Keratinocyte (primary cell): ENCODE results near the gene KLHL20. TPM values are rescaled to one million over a fixed set of nuclear protein-coding genes. Genes with fewer than 3 reads are reported as not detected.

Experiments used
- DNase-seq: peaks from one replicate; pipeline ENCODE4 v3.0.0-alpha.2; 2011; ENCODE audit warnings: low read depth, missing footprints, low spot score
- FAIRE-seq: peaks from 2 replicates; lab custom pipeline; 2011; peaks lifted over from hg19 to GRCh38; lab: Jason Lieb, UNC
- H2AFZ ChIP-seq: 2 replicates; pipeline ENCODE4 v1.6.0; 2012; ENCODE audit warnings: low read length, control low read depth, inconsistent platforms; ENCODE audit not compliant: control insufficient read depth
- H3K27ac ChIP-seq: 2 replicates; pipeline ENCODE4 v1.5.1; 2011; ENCODE audit warnings: low read length; ENCODE audit not compliant: control insufficient read depth, insufficient read depth
- H3K27me3 ChIP-seq: 3 replicates; pipeline ENCODE4 v1.6.0; 2011; ENCODE audit warnings: low read length; ENCODE audit not compliant: control insufficient read depth, insufficient read depth; ENCODE audit errors: extremely low read depth
- H3K36me3 ChIP-seq, 2 experiments: 2 replicates in 1 of 2; 3 replicates in 1 of 2; pipeline ENCODE4 v1.5.1; 2011; ENCODE audit warnings: low read length in 2 of 2, mild to moderate bottlenecking in 1 of 2; ENCODE audit not compliant: control insufficient read depth in 2 of 2, insufficient read depth in 2 of 2; ENCODE audit errors: extremely low read depth in 1 of 2
- H3K4me1 ChIP-seq: 3 replicates; pipeline ENCODE4 v1.5.1; 2011; ENCODE audit warnings: low read length; ENCODE audit not compliant: control insufficient read depth, insufficient read depth; ENCODE audit errors: extremely low read depth
- H3K4me2 ChIP-seq: 3 replicates; pipeline ENCODE4 v1.6.0; 2011; ENCODE audit warnings: low read depth, low read length; ENCODE audit not compliant: control insufficient read depth, insufficient read depth; ENCODE audit errors: extremely low read depth
- H3K4me3 ChIP-seq, 3 experiments: fragments of 200-600 bp in 1 of 3; sonication (generic) in 1 of 3; 2 replicates in 2 of 3; 3 replicates in 1 of 3; pipeline ENCODE4 v1.5.1; 2011 to 2016; ENCODE audit warnings: low read length in 3 of 3, mild to moderate bottlenecking in 3 of 3, control low read depth in 2 of 3, inconsistent platforms in 1 of 3, low read depth in 1 of 3, mixed read lengths in 1 of 3, mixed run types in 1 of 3, moderate library complexity in 1 of 3; ENCODE audit not compliant: control insufficient read depth in 2 of 3, insufficient read depth in 2 of 3; ENCODE audit errors: extremely low read depth in 1 of 3
- H3K79me2 ChIP-seq: 2 replicates; pipeline ENCODE4 v1.6.0; 2012; ENCODE audit warnings: low read length; ENCODE audit not compliant: control insufficient read depth, insufficient read depth
- H3K9ac ChIP-seq: 3 replicates; pipeline ENCODE4 v1.6.0; 2011; ENCODE audit warnings: low read length; ENCODE audit not compliant: control insufficient read depth, insufficient read depth; ENCODE audit errors: extremely low read depth
- H3K9me1 ChIP-seq: 3 replicates; pipeline ENCODE4 v1.6.0; 2011; ENCODE audit warnings: low read length; ENCODE audit not compliant: control insufficient read depth, insufficient read depth; ENCODE audit errors: extremely low read depth
- H3K9me3 ChIP-seq: 2 replicates; pipeline ENCODE4 v1.5.1; 2012; ENCODE audit warnings: low read depth, low read length; ENCODE audit not compliant: control insufficient read depth
- H4K20me1 ChIP-seq: 3 replicates; pipeline ENCODE4 v1.6.0; 2011; ENCODE audit warnings: low read length; ENCODE audit not compliant: control insufficient read depth, insufficient read depth; ENCODE audit errors: extremely low read depth
- CTCF ChIP-seq, 3 experiments: IDR thresholded peaks in 1 of 3; conservative IDR thresholded peaks in 1 of 3; optimal IDR thresholded peaks in 1 of 3; 2 replicates in 2 of 3; 3 replicates in 1 of 3; pipeline versions ENCODE3 to v1.5.1; 2011; ENCODE audit warnings: low read length in 3 of 3, mild to moderate bottlenecking in 3 of 3, moderate library complexity in 2 of 3, control low read depth in 1 of 3, inconsistent platforms in 1 of 3; ENCODE audit not compliant: insufficient read depth in 2 of 3; ENCODE audit errors: extremely low read depth in 1 of 3
- EZH2 ChIP-seq: IDR thresholded peaks from one replicate; pipeline ENCODE4 v1.6.1; 2012; ENCODE audit warnings: inconsistent platforms, mild to moderate bottlenecking, low read length, moderate library complexity
- dilution Hi-C: fragments of 300-500 bp; cut with MboI; formaldehyde crosslinking; loops from one replicate; pipeline ENCODE4 v1.7.0; 2020; ENCODE audit warnings: low sequenced_read_pairs; ENCODE audit not compliant: extremely low pct_ligation_motif_present
- polyA plus RNA-seq, 5 experiments: library from polyadenylated mRNA; depleted of rRNA in 3 of 5; stranded (reverse) in 3 of 5; stranded (forward) in 1 of 5; unstranded in 1 of 5; fragments of >200 nt; gene quantifications; 1 replicate in 1 of 5; 2 replicates in 3 of 5; 3 replicates in 1 of 5; pipeline versions ENCODE4 v1.2.1 to v1.2.3, GENCODE V29; 2011 to 2012; ENCODE audit warnings: missing spikeins in 2 of 5, low read depth in 1 of 5, low replicate concordance in 1 of 5

Gene KLHL20
- polyA plus RNA-seq, 1 donor (not counting 4 experiments of a cell fraction or from before 2014, with no cell fraction given) = 17.4 TPM

GRCh38 chr1:173744651-173745050 is 29.9 kb downstream of the KLHL20 start:
- peaks cover 5% of the 10 kb centered on the region for H3K79me2 ChIP-seq
- DNase-seq = no peak
- dilution Hi-C loops = no loop called here

GRCh38 chr1:173749137-173749536 is 34.4 kb downstream of the KLHL20 start:
- Histone ChIP-seq H3K36me3 (no peaks in the 10 kb centered on the region), H3K4me1 (no peaks in the 10 kb centered on the region), H3K27ac (no peak overlapping the region), H3K27me3 (no peaks in the 10 kb centered on the region), H3K9me1 (no peaks in the 10 kb centered on the region), H4K20me1 (no peaks in the 10 kb centered on the region), H2AFZ (no peak overlapping the region), H3K9ac (no peak overlapping the region), H3K79me2 (no peaks in the 10 kb centered on the region), H3K4me3 (no peak overlapping the region), H3K4me2 (no peak overlapping the region), H3K9me3 (no peaks in the 10 kb centered on the region)
- DNase-seq (no peak), FAIRE-seq (no peak)
- dilution Hi-C loops = no loop called here
- TF ChIP-seq EZH2 = no peak
- TF ChIP-seq CTCF (optimal IDR thresholded peaks at IDR 0.05 in 1 of 3, IDR thresholded peaks at IDR 0.05 in 1 of 3, conservative IDR thresholded peaks at IDR 0.05 in 1 of 3; ENCODE audit: extremely low read depth in 1 of 3, insufficient read depth in 2 of 3, low read length in 3 of 3) = no peak

More at GRCh38 chr1:173744651-173745050, 29.9 kb downstream of the KLHL20 start:
- Histone ChIP-seq H3K27ac (no peak overlapping the region), H3K4me3 (no peak overlapping the region), H3K9me1 (no peaks in the 10 kb centered on the region), H3K4me1 (no peaks in the 10 kb centered on the region), H4K20me1 (no peaks in the 10 kb centered on the region), H3K9ac (no peak overlapping the region), H3K27me3 (no peaks in the 10 kb centered on the region), H2AFZ (no peak overlapping the region), H3K9me3 (no peaks in the 10 kb centered on the region), H3K36me3 (no peaks in the 10 kb centered on the region), H3K4me2 (no peak overlapping the region)
- no peak for TF ChIP-seq EZH2
- no peak for TF ChIP-seq CTCF (optimal IDR thresholded peaks at IDR 0.05 in 1 of 3, IDR thresholded peaks at IDR 0.05 in 1 of 3, conservative IDR thresholded peaks at IDR 0.05 in 1 of 3; ENCODE audit: extremely low read depth in 1 of 3, insufficient read depth in 2 of 3, low read length in 3 of 3)
- no peak for FAIRE-seq
